Neural progenitor cell (in vitro differentiated cells): ENCODE measurements around the gene HMGB4.

Source experiments
- EZH2 ChIP-seq: fragments of 200-600 bp; sonication (generic); IDR thresholded peaks from 2 replicates; pipeline ENCODE4 v1.6.1; 2017; ENCODE audit warnings: antibody characterized with exemption, mild to moderate bottlenecking, moderate library complexity
- EZH2phosphoT487 ChIP-seq: fragments of 200-600 bp; sonication (generic); IDR thresholded peaks from 2 replicates; pipeline ENCODE4 v1.6.1; 2017; ENCODE audit warnings: antibody characterized with exemption
- TF ChIP-seq, protein P1 (sequence below): fragments of 200-600 bp; sonication (generic); IDR thresholded peaks from 2 replicates; pipeline ENCODE4 v1.5.1; 2017; ENCODE audit warnings: antibody characterized with exemption, mild to moderate bottlenecking

DNA sequence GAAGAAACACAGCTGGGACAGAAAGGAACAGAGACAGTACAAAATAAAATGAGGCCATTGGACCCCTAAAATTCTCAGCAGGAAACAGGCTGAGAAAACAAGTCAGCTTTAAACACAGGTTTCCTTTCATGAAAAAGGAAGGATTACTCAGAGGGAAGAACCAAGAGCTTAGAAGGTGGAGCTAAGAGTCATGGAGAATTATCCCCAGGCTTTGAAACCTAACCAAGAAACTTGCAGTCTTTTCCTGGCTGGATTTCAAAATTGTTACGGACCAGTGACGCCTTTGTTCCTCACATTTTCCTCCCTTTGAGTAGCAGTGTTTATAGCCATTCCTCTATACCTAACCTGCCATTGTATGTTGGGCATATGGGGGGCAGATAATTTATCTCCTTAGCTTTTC, 8.8 kb downstream of the HMGB4 start:
- TF ChIP-seq, protein P1, sequence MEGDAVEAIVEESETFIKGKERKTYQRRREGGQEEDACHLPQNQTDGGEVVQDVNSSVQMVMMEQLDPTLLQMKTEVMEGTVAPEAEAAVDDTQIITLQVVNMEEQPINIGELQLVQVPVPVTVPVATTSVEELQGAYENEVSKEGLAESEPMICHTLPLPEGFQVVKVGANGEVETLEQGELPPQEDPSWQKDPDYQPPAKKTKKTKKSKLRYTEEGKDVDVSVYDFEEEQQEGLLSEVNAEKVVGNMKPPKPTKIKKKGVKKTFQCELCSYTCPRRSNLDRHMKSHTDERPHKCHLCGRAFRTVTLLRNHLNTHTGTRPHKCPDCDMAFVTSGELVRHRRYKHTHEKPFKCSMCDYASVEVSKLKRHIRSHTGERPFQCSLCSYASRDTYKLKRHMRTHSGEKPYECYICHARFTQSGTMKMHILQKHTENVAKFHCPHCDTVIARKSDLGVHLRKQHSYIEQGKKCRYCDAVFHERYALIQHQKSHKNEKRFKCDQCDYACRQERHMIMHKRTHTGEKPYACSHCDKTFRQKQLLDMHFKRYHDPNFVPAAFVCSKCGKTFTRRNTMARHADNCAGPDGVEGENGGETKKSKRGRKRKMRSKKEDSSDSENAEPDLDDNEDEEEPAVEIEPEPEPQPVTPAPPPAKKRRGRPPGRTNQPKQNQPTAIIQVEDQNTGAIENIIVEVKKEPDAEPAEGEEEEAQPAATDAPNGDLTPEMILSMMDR: no peak
- TF ChIP-seq EZH2phosphoT487: peak; percentile 93
- TF ChIP-seq EZH2: no peak
